Midbrain (tissue), 1 donor: ENCODE data around the gene EEF1AKMT1.
"Not testable (repeated sequence)": the region's sequence is repeated elsewhere in the genome, so short reads cannot be mapped to it uniquely, and the experiment has no call there.

Experiments used
- DNase-seq: peaks from one replicate; lab custom pipeline; 2025; lab: John Stamatoyannopoulos, UW

Gene EEF1AKMT1

DNA sequence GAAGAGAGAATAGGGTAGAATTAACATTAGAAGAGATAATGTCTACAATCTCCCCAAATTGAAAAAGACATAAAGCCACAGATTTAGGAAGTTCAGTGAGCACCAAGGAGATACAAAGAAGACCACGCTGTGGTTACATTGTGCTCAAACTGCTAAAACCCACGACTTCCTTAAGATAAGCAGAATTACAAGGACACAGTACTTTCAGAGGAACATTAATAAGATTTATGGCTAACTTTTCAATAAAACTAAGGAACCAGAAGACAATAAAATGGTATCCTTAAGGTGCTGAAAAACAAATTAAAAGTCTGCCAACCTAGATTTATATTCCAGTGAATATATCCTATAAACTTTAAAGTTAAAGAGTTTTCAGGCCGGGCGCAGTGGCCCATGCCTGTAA, 77.7 kb downstream of the EEF1AKMT1 start:
- DNase-seq, result no peak

DNA sequence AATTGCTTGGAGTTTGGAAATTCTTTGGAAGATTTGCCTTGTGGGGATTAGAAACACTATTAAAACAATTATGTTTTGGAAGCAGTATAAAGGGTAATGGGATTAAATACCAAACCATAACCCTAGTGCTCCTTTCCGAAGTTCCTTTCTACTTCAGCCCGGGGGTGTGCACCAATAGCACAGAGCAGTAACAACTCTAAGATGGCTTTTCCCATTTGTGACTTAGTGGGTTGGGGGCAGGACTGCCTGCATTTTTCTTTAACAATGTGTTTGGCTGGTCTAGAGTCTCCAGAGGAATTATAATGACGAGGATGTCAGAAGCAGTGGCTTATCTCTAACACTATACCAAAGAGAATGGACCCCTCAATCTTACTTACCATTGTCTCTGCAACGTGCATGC, 82.1 kb downstream of the EEF1AKMT1 start:
- DNase-seq, result no peak

DNA sequence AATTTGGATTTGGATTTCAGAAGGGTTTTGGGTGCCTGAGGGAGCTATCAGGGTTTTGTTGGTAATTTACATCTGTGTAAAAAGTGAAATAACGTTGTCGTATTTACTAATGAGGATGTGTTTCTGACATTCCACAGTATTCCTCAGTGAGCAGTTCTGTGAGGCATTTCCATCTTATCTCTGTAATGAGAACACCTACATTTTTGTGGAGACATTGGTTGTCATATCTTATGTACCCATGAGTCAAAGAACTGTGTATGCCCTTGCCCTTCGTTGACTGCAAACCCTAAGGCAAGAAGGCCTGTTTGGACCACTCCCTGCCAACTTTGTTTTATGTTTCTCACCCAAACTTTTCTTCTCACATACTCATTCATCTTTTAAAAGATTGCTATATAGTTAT, 84.5 kb downstream of the EEF1AKMT1 start:
- no peak for DNase-seq

DNA sequence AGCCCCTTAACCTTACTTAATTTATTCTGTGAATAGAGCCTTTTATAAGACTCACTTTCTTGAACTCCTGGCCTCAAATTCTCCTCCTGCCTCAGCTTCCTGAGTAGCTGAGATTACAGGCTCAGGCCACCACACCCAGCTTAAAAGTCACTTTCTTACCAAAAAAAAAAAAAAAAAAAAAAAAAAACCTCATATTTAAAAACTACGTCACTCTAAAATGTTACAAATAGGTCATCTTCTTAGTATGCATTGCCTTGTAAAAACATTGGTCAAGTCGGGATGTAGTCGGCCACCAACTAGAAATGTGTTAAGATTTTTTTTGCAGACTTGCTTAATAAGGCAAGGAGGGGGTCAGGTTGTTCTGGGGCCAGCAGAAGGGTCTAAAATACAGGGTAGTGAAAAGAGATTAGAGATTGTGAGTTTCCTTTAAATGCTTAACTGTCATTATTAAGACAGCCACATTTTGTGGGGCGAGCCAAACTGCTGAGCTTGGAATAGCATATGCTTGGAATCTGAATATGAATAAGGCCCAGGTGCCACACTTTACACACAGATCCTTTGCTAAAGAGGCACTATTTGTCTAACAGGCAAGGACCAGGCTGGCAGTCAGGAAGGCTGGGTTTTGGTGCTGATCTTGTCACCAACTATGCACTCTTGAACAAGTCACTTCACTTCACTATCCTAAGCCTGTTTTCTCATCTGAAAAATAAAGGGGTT, 86.7 kb downstream of the EEF1AKMT1 start:
- DNase-seq, result no peak

DNA sequence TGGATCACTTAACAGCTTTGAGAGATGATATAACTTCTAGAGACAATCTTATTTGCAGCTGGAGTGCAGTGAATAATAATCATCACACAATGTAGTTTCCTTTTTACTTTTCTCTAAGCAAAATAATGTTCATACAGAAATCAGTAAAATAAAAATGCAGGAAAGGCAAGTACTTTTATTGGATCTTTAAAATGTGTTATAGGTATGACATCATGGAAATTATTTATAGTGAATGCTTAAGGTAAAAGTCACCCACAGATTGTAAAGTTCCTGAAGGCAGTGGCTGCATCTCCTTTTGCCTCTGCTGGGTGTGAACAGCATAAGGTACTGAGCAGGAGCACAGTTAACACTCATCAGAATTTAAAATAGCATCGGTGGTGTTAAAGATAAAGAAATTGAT, 87.6 kb downstream of the EEF1AKMT1 start:
- no peak for DNase-seq

DNA sequence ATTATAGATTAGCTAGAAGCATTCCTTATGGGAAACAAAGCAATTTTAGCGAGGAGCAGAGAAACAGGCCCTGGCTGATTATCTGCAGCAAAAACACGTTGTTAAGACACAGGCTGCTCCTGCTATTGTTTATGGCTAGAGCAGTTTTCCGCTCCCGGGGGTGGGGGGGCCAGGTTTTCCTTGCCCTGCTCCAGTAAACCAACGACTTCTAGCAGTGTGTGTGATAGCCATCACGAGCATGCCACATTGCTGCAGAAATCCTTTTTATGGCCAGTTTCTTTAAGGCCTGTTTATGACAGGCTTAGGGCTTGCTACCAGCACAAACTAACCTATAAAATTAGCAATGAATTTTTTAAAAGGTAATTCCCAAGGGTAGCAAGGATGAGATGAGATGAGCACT, 88.7 kb downstream of the EEF1AKMT1 start:
- DNase-seq, result no peak

DNA sequence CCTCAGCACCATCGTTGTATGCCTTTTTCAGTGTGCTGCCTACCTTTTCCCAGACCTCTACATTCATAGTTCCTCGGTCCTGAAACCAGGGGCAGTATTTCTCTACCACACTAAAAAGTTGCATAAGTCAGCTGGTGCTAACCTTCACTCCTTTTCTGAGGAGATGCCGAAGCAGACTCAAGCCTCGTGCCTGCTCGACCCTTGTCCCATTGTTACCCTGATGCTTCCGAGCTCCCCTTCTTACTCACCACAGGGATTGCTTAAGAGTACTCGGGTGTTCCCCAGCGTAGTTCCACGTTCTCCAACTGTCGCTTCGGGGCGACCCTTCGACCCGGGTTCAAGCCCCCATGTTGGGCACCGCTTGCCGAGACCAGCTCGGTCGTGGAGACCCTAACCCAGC, 89.2 kb downstream of the EEF1AKMT1 start:
- no peak for DNase-seq

DNA sequence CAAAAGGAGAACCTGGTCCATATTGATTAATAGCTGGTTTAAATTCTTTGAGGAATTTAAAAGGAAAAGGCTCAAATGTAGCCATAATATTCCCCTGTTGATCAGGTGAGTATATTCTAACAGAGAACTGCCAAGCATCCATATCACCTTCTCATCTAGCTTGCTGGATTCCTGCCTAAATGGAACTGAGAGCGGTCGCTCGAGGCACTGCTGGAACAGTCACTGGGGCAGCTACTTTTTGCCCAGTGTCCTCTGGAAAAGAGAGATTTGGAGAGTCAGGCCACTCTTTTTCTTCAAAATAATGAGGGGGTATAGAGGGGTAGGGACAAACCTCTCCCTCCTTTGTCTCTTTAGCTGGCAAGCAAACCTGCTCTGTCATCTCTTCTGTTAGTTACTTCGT, 89.7 kb downstream of the EEF1AKMT1 start:
- DNase-seq, result no peak

DNA sequence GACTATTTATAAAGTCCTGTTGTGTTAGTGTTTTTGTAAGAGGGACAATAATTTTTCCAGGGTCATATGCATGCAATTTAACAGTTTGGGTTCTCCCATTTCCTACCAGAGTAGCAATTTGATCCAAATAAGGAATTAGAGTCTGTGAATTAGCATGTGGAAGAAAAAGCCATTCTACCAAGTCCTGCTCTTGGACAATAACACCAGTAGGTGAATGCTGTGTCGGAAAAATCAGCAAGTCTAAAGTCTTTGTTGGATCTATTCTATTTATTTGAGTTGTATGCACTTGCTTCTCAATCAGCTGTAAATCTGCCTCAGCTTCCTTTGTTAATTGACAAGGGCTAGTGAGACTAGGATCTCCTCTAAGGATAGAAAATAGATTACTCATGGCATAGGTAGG, 91.7 kb downstream of the EEF1AKMT1 start:
- DNase-seq, result no peak

DNA sequence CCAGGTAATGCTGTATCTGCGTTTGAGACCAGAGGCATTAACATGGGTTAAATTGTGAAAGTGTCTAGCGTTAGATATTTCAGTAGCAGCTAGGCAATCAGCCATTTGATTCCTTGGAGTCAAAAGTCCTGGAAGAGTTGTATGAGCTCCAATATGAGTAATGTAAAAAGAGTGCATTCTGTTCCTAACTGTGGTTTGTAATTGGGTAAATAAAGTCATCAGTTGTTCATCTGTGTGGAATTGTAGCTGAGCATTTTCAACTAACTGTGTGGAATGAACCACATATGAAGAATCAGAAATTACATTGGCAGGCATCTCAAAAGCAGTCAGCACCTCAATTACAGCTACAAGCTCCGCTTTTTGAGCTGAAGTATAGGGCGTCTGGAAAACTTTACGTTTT, 92.3 kb downstream of the EEF1AKMT1 start:
- not testable (repeated sequence) for DNase-seq

DNA sequence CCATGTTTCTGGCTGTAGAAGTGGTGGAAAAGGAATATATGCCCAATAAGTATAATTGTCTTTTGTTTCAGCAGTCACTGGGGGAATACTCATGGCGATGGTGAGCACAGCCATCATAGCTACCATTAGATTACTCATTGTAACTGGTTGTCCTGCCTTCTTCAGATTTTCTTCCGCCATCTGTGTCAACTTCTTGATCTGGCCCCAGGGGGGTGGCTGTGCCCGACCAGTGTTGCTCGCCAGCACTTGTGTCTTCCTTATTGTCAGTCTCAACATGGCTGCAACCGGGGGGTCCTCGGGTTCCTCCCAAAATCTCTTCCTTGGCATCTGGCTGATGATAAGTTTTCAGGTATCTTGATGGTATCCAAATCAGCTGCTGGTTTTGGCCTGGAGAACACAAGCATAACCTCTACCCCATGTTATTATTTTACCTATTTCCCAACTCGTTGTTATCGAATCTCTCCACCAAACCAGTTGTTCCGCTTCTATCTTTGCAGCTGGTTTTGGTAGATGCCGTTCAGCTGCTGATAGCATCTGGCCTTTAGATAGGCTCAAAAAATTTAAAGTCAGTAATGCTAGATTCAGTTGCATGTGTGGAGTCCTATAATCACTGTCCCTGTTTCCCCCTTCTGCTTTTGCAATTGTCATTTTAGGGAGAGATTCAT, 93.2 kb downstream of the EEF1AKMT1 start:
- no peak for DNase-seq

DNA sequence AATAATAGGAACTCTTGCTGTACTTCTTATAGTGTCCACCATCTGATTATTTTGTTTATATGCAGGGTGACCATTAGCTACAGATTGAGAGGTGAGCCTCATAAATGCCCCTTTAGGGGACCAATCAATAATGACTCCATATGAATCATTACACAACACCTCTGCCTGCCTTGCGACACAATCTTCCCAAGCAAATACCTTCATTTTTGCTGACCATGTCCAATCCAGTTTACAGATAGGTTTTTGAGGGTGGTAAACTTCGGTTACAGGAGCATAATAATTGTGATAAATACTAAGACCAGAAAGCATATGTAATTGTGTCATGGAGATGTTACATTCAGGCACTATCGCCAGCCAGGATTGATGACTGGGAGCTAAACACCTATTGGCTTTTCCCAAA, 93.9 kb downstream of the EEF1AKMT1 start:
- DNase-seq, result no peak
